ENCODE data around the gene RPRD1B. TPM values are rescaled to one million over a fixed set of nuclear protein-coding genes. Genes with fewer than 3 reads are reported as not detected.
"Not testable (repeated sequence)": the region's sequence is repeated elsewhere in the genome, so short reads cannot be mapped to it uniquely, and the experiment has no call there.

RPRD1B gene
- total RNA-seq, 4 donors from 2014 or later, result 15.2 to 25.9 (median 23.6) TPM

DNA sequence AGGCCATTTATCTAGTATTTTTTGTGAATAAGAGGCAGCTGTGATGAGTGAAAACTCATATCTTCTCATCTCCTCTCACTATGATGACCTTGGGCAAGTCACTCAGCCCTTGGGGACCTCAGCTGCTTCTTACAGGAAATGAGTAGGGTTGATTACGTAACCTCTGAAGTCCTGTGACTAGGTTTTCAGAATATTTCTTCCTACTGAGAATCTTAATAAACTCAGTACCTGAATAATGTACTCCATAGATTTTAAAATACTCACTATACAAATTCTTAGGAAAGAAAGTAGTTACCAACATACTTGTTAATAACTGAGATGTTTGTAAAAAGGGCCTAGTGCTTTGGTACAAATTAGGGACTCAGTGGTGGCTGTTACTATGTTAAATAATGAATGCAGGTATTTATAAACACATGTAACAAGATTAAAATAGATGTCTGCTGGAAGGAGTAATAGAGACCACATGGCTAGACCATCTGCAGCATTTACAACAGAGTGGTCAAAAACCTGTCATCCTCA, 60.9 kb downstream of the RPRD1B start:
- peaks cover 15 to 47% (median 17%) of the 10 kb centered on the region in 3 donors for H3K4me1 ChIP-seq
- H3K4me3 ChIP-seq, result no peak overlapping the region
- 54 to 58% methylated on average over 1 of the region's 1 CpG for WGBS, 2 donors
- no peaks in the 10 kb centered on the region for H3K27me3 ChIP-seq
- no peaks in the 10 kb centered on the region for H3K9me3 ChIP-seq
- peak overlapping the region; percentile 9 to 45 (median 30) for H3K27ac ChIP-seq
- intact Hi-C loops (cut with DNase I), result no loop called here
- peaks cover 0 to 36% (median 7%) of the 10 kb centered on the region in 3 donors for H3K36me3 ChIP-seq
- DNase-seq, result no peak
- TF ChIP-seq, protein P1, sequence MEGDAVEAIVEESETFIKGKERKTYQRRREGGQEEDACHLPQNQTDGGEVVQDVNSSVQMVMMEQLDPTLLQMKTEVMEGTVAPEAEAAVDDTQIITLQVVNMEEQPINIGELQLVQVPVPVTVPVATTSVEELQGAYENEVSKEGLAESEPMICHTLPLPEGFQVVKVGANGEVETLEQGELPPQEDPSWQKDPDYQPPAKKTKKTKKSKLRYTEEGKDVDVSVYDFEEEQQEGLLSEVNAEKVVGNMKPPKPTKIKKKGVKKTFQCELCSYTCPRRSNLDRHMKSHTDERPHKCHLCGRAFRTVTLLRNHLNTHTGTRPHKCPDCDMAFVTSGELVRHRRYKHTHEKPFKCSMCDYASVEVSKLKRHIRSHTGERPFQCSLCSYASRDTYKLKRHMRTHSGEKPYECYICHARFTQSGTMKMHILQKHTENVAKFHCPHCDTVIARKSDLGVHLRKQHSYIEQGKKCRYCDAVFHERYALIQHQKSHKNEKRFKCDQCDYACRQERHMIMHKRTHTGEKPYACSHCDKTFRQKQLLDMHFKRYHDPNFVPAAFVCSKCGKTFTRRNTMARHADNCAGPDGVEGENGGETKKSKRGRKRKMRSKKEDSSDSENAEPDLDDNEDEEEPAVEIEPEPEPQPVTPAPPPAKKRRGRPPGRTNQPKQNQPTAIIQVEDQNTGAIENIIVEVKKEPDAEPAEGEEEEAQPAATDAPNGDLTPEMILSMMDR (IDR thresholded peaks at IDR 0.05), result no peak
- no peak for TF ChIP-seq POLR2A (IDR thresholded peaks at IDR 0.05)

DNA sequence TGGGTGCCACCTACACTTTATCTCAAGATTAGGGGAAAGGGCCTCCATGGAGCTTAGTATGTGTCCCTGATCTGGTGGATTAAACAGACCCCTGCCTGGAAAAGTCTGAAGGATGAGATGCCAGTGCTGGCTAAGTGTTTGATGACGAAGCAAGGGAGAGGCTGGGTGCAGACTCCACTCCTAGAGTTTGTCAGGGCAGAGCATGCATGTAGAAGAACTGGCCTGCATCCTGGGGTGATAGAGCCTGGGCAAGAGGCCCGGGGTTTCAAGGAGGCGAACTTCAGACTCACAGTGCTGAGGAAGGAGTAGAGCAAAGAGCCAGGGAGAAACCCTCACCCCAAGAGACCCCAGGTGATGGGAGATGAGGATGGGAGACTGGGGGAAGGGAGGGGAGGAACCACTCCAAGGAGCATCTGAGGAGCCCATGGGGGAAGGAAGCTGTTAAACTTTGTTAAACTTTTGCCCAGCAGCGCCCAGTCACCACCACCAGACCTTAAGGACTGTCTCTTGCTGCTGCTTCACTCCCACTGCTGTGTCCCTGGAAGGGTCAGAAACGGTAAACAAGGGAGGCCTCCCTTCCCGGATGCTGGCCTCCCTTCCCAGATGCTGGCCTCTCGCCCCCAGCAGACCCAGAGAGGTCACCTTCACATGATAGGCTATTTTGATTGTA, 61.6 kb downstream of the RPRD1B start:
- Histone ChIP-seq H3K4me1 (peaks cover 15 to 47% (median 17%) of the 10 kb centered on the region in 3 donors), H3K4me3 (no peak overlapping the region), H3K9me3 (no peaks in the 10 kb centered on the region), H3K36me3 (peaks cover 0 to 29% (median 0%) of the 10 kb centered on the region in 3 donors), H3K27ac (peak overlapping the region; percentile 9 to 45 (median 30)), H3K27me3 (no peaks in the 10 kb centered on the region)
- DNase-seq, result no peak
- intact Hi-C loops (cut with DNase I), result no loop called here
- WGBS, 2 donors, result 76 to 87% methylated on average over 5 to 6 of the region's 7 CpGs
- TF ChIP-seq, protein P1 (IDR thresholded peaks at IDR 0.05), result no peak
- no peak for TF ChIP-seq POLR2A (IDR thresholded peaks at IDR 0.05)

DNA sequence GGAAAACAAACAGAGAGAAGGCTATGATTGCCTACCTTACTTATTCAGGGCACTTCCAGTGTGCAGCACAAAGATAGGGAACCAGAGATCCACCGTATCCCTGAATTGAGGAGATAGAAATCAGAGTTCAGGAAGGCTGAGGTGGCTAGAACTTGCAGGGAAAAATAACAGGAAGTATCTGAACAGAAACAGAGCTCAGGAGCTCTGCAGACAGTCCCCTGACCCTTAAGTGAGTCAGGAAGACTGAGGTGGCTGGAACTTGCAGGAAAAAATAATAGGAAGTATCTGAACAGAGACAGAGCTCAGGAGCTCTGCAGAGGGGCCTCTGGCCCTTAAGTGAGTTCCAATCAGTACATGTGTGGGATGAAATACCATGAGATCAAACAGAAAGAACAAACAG, 65.4 kb downstream of the RPRD1B start:
- H3K27ac ChIP-seq, result no peak overlapping the region
- H3K36me3 ChIP-seq, result no peaks in the 10 kb centered on the region
- intact Hi-C loops (cut with DNase I), result no loop called here
- WGBS, 2 donors, result 67 to 87% methylated on average over 1 of the region's 1 CpG
- H3K4me3 ChIP-seq, result no peak overlapping the region
- H3K4me1 ChIP-seq, result peaks cover 9 to 18% (median 10%) of the 10 kb centered on the region in 3 donors
- TF ChIP-seq, protein P1 (IDR thresholded peaks at IDR 0.05), result no peak
- TF ChIP-seq POLR2A (IDR thresholded peaks at IDR 0.05), result no peak
- DNase-seq, result no peak
- H3K9me3 ChIP-seq, result no peaks in the 10 kb centered on the region
- no peaks in the 10 kb centered on the region for H3K27me3 ChIP-seq

DNA sequence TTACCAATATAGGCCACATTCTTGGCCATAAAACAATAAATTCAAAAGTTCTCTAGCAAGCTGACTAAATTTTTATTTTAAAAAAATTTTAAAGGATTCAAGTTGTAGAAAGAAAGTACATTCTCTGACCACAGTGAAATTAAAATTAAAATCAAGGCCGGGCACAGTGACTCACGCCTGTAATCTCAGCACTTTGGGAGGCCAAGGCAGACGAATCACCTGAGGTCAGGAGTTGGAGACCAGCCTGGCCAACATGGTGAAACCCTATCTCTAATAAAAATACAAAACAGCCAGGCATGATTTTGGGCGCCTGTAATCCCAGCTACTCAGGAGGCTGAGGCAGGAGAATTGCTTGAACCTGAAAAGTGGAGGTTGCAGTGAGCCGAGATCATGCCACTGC, 68.7 kb downstream of the RPRD1B start:
- H3K4me3 ChIP-seq; H3K27ac ChIP-seq; H3K27me3 ChIP-seq; H3K9me3 ChIP-seq; DNase-seq; intact Hi-C loops (cut with DNase I); H3K36me3 ChIP-seq; H3K4me1 ChIP-seq: not testable (repeated sequence)
- WGBS, 2 donors, result 86 to 94% methylated on average over 5 of the region's 5 CpGs

DNA sequence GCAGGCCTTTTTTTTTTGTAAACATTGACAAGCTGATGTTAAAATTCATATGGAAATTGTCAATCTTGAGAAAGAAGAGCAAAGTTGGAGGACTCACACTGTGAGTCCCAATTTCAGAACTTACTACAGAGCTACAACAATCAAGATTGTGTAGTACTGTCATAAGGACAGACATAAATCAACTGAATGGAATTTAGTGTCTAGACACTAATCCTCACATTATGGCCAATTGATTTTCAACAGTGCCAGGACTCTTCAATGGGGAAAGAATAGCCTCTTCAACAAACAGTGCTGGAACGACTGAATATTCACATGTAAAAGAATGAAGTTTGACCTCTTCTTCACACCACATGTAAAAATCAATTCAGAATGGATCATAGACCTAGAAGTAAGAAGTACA, 70.7 kb downstream of the RPRD1B start:
- intact Hi-C loops (cut with DNase I), result no loop called here
- peaks cover 0 to 7% (median 2%) of the 10 kb centered on the region in 3 donors for H3K4me1 ChIP-seq
- WGBS, 2 donors, result 17 to 31% methylated on average over 1 of the region's 1 CpG

More for the DNA sequence above, 70.7 kb downstream of the RPRD1B start:
- TF ChIP-seq, protein P1 (IDR thresholded peaks at IDR 0.05), result no peak
- no peak for TF ChIP-seq POLR2A (IDR thresholded peaks at IDR 0.05)
- H3K9me3 ChIP-seq, result no peaks in the 10 kb centered on the region
- no peak overlapping the region for H3K4me3 ChIP-seq
- H3K27ac ChIP-seq, result no peak overlapping the region
- no peaks in the 10 kb centered on the region for H3K27me3 ChIP-seq
- DNase-seq, result no peak
- no peaks in the 10 kb centered on the region for H3K36me3 ChIP-seq

Measured in esophagus squamous epithelium (tissue), 5 donors.